Keratinocyte (primary cell): ENCODE results near the gene DIAPH3. TPM values are rescaled to one million over a fixed set of nuclear protein-coding genes. Genes with fewer than 3 reads are reported as not detected.
A peak's percentile ranks its signal among the peaks of the same experiment; 100 is the strongest.

Experiments used
- DNase-seq: peaks from one replicate; pipeline ENCODE4 v3.0.0-alpha.2; 2011; ENCODE audit warnings: low read depth, missing footprints, low spot score
- FAIRE-seq: peaks from 2 replicates; lab custom pipeline; 2011; peaks lifted over from hg19 to GRCh38; lab: Jason Lieb, UNC
- H2AFZ ChIP-seq: 2 replicates; pipeline ENCODE4 v1.6.0; 2012; ENCODE audit warnings: low read length, control low read depth, inconsistent platforms; ENCODE audit not compliant: control insufficient read depth
- H3K27ac ChIP-seq: 2 replicates; pipeline ENCODE4 v1.5.1; 2011; ENCODE audit warnings: low read length; ENCODE audit not compliant: control insufficient read depth, insufficient read depth
- H3K27me3 ChIP-seq: 3 replicates; pipeline ENCODE4 v1.6.0; 2011; ENCODE audit warnings: low read length; ENCODE audit not compliant: control insufficient read depth, insufficient read depth; ENCODE audit errors: extremely low read depth
- H3K36me3 ChIP-seq, 2 experiments: 2 replicates in 1 of 2; 3 replicates in 1 of 2; pipeline ENCODE4 v1.5.1; 2011; ENCODE audit warnings: low read length in 2 of 2, mild to moderate bottlenecking in 1 of 2; ENCODE audit not compliant: control insufficient read depth in 2 of 2, insufficient read depth in 2 of 2; ENCODE audit errors: extremely low read depth in 1 of 2
- H3K4me1 ChIP-seq: 3 replicates; pipeline ENCODE4 v1.5.1; 2011; ENCODE audit warnings: low read length; ENCODE audit not compliant: control insufficient read depth, insufficient read depth; ENCODE audit errors: extremely low read depth
- H3K4me2 ChIP-seq: 3 replicates; pipeline ENCODE4 v1.6.0; 2011; ENCODE audit warnings: low read depth, low read length; ENCODE audit not compliant: control insufficient read depth, insufficient read depth; ENCODE audit errors: extremely low read depth
- H3K4me3 ChIP-seq, 3 experiments: fragments of 200-600 bp in 1 of 3; sonication (generic) in 1 of 3; 2 replicates in 2 of 3; 3 replicates in 1 of 3; pipeline ENCODE4 v1.5.1; 2011 to 2016; ENCODE audit warnings: low read length in 3 of 3, mild to moderate bottlenecking in 3 of 3, control low read depth in 2 of 3, inconsistent platforms in 1 of 3, low read depth in 1 of 3, mixed read lengths in 1 of 3, mixed run types in 1 of 3, moderate library complexity in 1 of 3; ENCODE audit not compliant: control insufficient read depth in 2 of 3, insufficient read depth in 2 of 3; ENCODE audit errors: extremely low read depth in 1 of 3
- H3K79me2 ChIP-seq: 2 replicates; pipeline ENCODE4 v1.6.0; 2012; ENCODE audit warnings: low read length; ENCODE audit not compliant: control insufficient read depth, insufficient read depth
- H3K9ac ChIP-seq: 3 replicates; pipeline ENCODE4 v1.6.0; 2011; ENCODE audit warnings: low read length; ENCODE audit not compliant: control insufficient read depth, insufficient read depth; ENCODE audit errors: extremely low read depth
- H3K9me1 ChIP-seq: 3 replicates; pipeline ENCODE4 v1.6.0; 2011; ENCODE audit warnings: low read length; ENCODE audit not compliant: control insufficient read depth, insufficient read depth; ENCODE audit errors: extremely low read depth
- H3K9me3 ChIP-seq: 2 replicates; pipeline ENCODE4 v1.5.1; 2012; ENCODE audit warnings: low read depth, low read length; ENCODE audit not compliant: control insufficient read depth
- H4K20me1 ChIP-seq: 3 replicates; pipeline ENCODE4 v1.6.0; 2011; ENCODE audit warnings: low read length; ENCODE audit not compliant: control insufficient read depth, insufficient read depth; ENCODE audit errors: extremely low read depth
- CTCF ChIP-seq, 3 experiments: IDR thresholded peaks in 1 of 3; conservative IDR thresholded peaks in 1 of 3; optimal IDR thresholded peaks in 1 of 3; 2 replicates in 2 of 3; 3 replicates in 1 of 3; pipeline versions ENCODE3 to v1.5.1; 2011; ENCODE audit warnings: low read length in 3 of 3, mild to moderate bottlenecking in 3 of 3, moderate library complexity in 2 of 3, control low read depth in 1 of 3, inconsistent platforms in 1 of 3; ENCODE audit not compliant: insufficient read depth in 2 of 3; ENCODE audit errors: extremely low read depth in 1 of 3
- EZH2 ChIP-seq: IDR thresholded peaks from one replicate; pipeline ENCODE4 v1.6.1; 2012; ENCODE audit warnings: inconsistent platforms, mild to moderate bottlenecking, low read length, moderate library complexity
- dilution Hi-C: fragments of 300-500 bp; cut with MboI; formaldehyde crosslinking; loops from one replicate; pipeline ENCODE4 v1.7.0; 2020; ENCODE audit warnings: low sequenced_read_pairs; ENCODE audit not compliant: extremely low pct_ligation_motif_present
- polyA minus RNA-seq, 3 experiments: library from RNA; depleted of rRNA, polyadenylated mRNA; stranded (reverse); fragments of >200 nt; gene quantifications; 1 replicate in 1 of 3; 2 replicates in 1 of 3; 3 replicates in 1 of 3; pipeline ENCODE4 v1.2.3, GENCODE V29; 2011
- polyA plus RNA-seq, 5 experiments: library from polyadenylated mRNA; depleted of rRNA in 3 of 5; stranded (reverse) in 3 of 5; stranded (forward) in 1 of 5; unstranded in 1 of 5; fragments of >200 nt; gene quantifications; 1 replicate in 1 of 5; 2 replicates in 3 of 5; 3 replicates in 1 of 5; pipeline versions ENCODE4 v1.2.1 to v1.2.3, GENCODE V29; 2011 to 2012; ENCODE audit warnings: missing spikeins in 2 of 5, low read depth in 1 of 5, low replicate concordance in 1 of 5

The DIAPH3 gene
- 2.2 to 9.0 TPM (median 7.9 TPM) in 3 replicates for polyA plus RNA-seq
- 16.1 TPM for polyA plus RNA-seq (2011; ENCODE audit: low read depth)
- polyA plus RNA-seq (2011; cell fraction: cytosol; rRNA removed), result 3.3 and 5.5 TPM in 2 replicates
- 3.9 and 4.4 TPM in 2 replicates for polyA plus RNA-seq (2011; cell fraction: nucleus; rRNA removed)
- 5.8 and 8.8 TPM in 2 replicates for polyA plus RNA-seq (2012; ENCODE audit: low replicate concordance)
- polyA minus RNA-seq, result 4.5 to 19.4 TPM (median 7.7 TPM) in 3 replicates
- polyA minus RNA-seq (2011; cell fraction: cytosol; rRNA and poly(A)+ RNA removed), result 7.7 TPM
- polyA minus RNA-seq (2011; cell fraction: nucleus; rRNA and poly(A)+ RNA removed), result 6.6 and 9.4 TPM in 2 replicates

- dilution Hi-C loops, result no loop called here
- H4K20me1 ChIP-seq, result no peaks in the 10 kb centered on the region
- peak within 1 kb of the TSS; percentile 88 to 97 (median 93) for H3K4me3 ChIP-seq
- peak within 1 kb of the TSS; percentile 93 for H3K9ac ChIP-seq
- peaks cover 22% of the 10 kb centered on the region for H3K4me1 ChIP-seq
- peak within 1 kb of the TSS; percentile 99 for H3K4me2 ChIP-seq
- no peaks in the 10 kb centered on the region for H3K9me1 ChIP-seq
- TF ChIP-seq EZH2 (no peak), CTCF (optimal IDR thresholded peaks at IDR 0.05 in 1 of 3, IDR thresholded peaks at IDR 0.05 in 1 of 3, conservative IDR thresholded peaks at IDR 0.05 in 1 of 3; ENCODE audit: extremely low read depth in 1 of 3, insufficient read depth in 2 of 3, low read length in 3 of 3) (no peak)
- peaks cover 46% of the 10 kb centered on the region for H3K79me2 ChIP-seq
- no peaks in the 10 kb centered on the region for H3K9me3 ChIP-seq
- peak; percentile 71 for FAIRE-seq
- no peaks in the 10 kb centered on the region for H3K27me3 ChIP-seq
- no peaks in the 10 kb centered on the region for H3K36me3 ChIP-seq
- H2AFZ ChIP-seq, result peak within 1 kb of the TSS; percentile 94
- DNase-seq, result peak; percentile 52
- peak within 1 kb of the TSS; percentile 90 for H3K27ac ChIP-seq
These were observed at the start of gene DIAPH3 for GRCh38 chr13:60163478-60164233. Gene DIAPH3 (minus strand): TSS chr13:60163928. CDS start chr13:60163766, 162 bp downstream.

GRCh38 chr13:60213236-60213744 lies 49.6 kb upstream of the DIAPH3 start:
- dilution Hi-C loops, result no loop called here
- H3K4me3 ChIP-seq, result no peak overlapping the region
- no peaks in the 10 kb centered on the region for H3K9me1 ChIP-seq
- no peak overlapping the region for H3K27ac ChIP-seq
- no peaks in the 10 kb centered on the region for H3K79me2 ChIP-seq
- H3K4me2 ChIP-seq, result no peak overlapping the region
- H3K9me3 ChIP-seq, result no peaks in the 10 kb centered on the region
- no peaks in the 10 kb centered on the region for H4K20me1 ChIP-seq
- DNase-seq (no peak), FAIRE-seq (no peak)
- no peaks in the 10 kb centered on the region for H3K36me3 ChIP-seq
- H3K9ac ChIP-seq, result no peak overlapping the region
- no peaks in the 10 kb centered on the region for H3K27me3 ChIP-seq
- H2AFZ ChIP-seq, result no peak overlapping the region
- H3K4me1 ChIP-seq, result no peaks in the 10 kb centered on the region
- no peak for TF ChIP-seq EZH2
